H54 (cell line): Measurements from ENCODE around the gene DLG2.

Experiments
- DNase-seq: peaks from one replicate; pipeline ENCODE4 v3.0.0; 2011; ENCODE audit warnings: low spot score, mixed read lengths; ENCODE audit not compliant: insufficient read length
- FAIRE-seq: peaks from 3 replicates; lab custom pipeline; 2011; peaks lifted over from hg19 to GRCh38; lab: Jason Lieb, UNC
- POLR2A ChIP-seq: IDR thresholded peaks from 2 replicates; pipeline ENCODE4 v1.6.1; 2011; ENCODE audit warnings: low read depth, mild to moderate bottlenecking, low read length

DLG2 gene

GRCh38 chr11:83663446-83663845 is 1963.7 kb downstream of the DLG2 start:
- DNase-seq (no peak), FAIRE-seq (no peak)
- no peak for TF ChIP-seq POLR2A

DNA sequence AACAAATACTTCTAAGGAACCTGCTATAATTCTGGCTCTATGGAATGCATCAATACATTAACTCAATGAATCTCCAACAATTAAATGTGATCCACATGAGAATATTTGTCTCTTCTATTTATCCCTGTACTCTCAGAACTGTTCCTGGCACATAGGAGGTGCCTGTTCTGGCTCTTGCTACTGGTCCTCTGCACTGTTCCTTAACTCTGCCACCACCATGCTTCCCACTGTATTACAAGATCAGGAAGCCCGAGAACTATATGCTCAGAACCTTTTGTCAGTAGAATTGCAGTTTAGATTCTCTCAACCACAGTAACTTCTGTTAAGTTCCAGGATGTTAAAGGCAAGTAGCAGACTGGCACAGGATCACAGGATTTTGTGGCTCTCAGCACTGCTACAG is 1964.7 kb downstream of the DLG2 start:
- FAIRE-seq (no peak), DNase-seq (no peak)
- TF ChIP-seq POLR2A: no peak

- FAIRE-seq (no peak), DNase-seq (no peak)
- TF ChIP-seq POLR2A: no peak
These were observed 1965.4 kb downstream of the DLG2 start for GRCh38 chr11:83661491-83662350.

DNA sequence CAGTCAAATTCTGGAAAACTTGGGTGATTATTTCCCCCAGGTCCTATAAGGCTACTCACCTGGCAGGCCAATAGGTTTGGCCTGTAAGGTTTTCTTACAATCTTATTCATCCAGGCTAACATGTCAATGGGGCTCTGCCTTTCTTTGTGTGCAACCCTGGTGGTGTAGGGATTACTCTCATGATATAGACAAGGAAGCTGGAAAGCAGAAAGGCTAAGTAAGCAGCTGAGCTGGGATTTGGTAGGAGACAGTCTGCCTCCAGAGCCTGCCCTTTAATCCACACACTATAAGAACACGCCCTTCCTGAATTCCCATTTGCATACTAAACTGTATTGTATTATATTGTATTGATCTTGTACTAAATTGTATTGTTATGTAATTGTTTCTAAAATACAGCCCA is 1967.7 kb downstream of the DLG2 start:
- no peak for FAIRE-seq
- no peak for TF ChIP-seq POLR2A
- DNase-seq: no peak

- DNase-seq: no peak
- no peak for FAIRE-seq
- TF ChIP-seq POLR2A: no peak
These were observed 1970.3 kb downstream of the DLG2 start for GRCh38 chr11:83656796-83657330.

DNA sequence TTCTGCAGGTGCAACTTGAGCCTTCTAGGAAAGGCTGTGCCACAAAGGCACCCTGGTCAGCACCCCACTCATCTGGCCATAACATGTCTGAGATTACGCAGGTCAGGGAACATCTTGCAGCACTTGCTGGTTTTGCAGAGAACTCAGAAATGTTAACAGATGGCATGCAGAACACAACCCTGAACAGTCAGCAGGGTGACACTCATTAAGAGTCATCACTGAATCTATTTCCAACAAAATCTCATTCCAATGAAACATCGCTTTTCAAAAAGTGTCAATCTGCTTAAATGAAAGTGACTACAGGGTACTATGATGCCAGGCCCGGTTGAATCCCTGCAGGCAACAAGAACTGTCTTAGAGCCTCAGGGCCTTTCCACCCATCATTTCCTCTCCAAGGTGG is 1971.2 kb downstream of the DLG2 start:
- DNase-seq (no peak), FAIRE-seq (no peak)
- no peak for TF ChIP-seq POLR2A

DNA sequence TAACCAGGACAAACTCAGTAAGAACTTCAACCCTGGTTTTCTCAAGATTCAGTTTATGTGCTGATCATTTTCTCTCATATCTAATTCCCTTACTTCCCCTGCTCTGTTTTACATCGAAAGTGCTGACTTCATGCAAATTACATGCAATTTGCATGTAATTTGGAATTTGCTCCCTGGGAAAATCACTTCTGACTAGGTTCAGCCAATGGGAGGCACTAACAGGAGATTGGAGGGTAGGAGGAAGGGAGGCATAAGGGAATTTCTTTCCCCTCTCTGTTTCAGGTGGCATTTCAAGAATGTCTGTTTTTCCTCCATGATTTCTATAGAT is 1977.7 kb downstream of the DLG2 start:
- no peak for FAIRE-seq
- no peak for DNase-seq
- no peak for TF ChIP-seq POLR2A

GRCh38 chr11:83648610-83649527 is 1978.3 kb downstream of the DLG2 start:
- no peak for FAIRE-seq
- no peak for TF ChIP-seq POLR2A
- DNase-seq: no peak

- DNase-seq: no peak
- TF ChIP-seq POLR2A: no peak
- FAIRE-seq: no peak
These were observed 1981.6 kb downstream of the DLG2 start for GRCh38 chr11:83645561-83645960.

DNA sequence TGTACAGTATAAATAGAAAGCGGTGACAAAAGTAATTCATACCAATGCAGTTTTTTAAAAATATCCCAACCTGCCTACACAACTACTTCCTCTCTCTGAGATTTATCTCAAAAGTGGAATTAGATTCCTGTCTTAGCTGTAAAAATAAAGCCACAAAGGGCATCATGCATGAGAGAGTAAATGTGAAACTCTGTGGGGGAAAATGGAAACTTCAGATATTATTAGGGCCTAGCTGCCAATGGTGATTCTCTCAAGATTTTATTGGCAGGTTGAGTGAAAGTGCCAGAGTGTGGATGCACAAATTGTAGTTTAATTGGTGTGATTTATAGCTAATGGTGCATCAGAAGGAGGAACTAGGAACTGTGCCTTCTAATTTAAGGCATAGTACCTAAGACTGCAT is 1984.0 kb downstream of the DLG2 start:
- TF ChIP-seq POLR2A: no peak
- FAIRE-seq (no peak), DNase-seq (no peak)

DNA sequence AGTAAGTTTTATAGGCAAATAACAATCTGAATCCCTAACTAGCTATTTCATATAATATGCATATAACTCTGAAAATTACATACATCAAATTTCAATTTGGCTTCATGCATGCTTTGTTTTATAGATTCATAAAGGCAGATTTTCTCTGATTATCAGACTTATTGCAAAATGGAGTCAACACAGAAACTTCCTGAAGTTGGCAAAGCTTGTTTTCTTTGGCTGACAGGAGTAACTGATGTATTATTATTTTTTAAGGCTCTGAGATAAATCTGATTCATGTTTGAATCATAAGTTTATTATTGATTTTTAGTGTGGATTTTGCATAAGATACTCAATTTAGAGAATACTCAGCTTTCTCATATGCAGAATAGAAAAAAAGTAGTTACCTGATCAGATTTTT is 1984.6 kb downstream of the DLG2 start:
- TF ChIP-seq POLR2A: no peak
- DNase-seq (no peak), FAIRE-seq (no peak)

- no peak for DNase-seq
- no peak for FAIRE-seq
- no peak for TF ChIP-seq POLR2A
These were observed 1985.6 kb downstream of the DLG2 start for GRCh38 chr11:83641511-83641910.

GRCh38 chr11:83639995-83640758 is 1987.0 kb downstream of the DLG2 start:
- FAIRE-seq: no peak
- DNase-seq: no peak
- no peak for TF ChIP-seq POLR2A
